Mucosa of descending colon (tissue), 3 donors: ENCODE measurements around the gene LRP1-AS. TPM values are rescaled to one million over a fixed set of nuclear protein-coding genes. Genes with fewer than 3 reads are reported as not detected.
A peak's percentile ranks its signal among the peaks of the same experiment; 100 is the strongest.

Experiments
- ATAC-seq: fragments of 200-7000 bp; cut with Tn5 transposase; one replicate; pipeline ENCODE4 v1.9.1; 2020; ENCODE audit warnings: mild to moderate bottlenecking, moderate library complexity
- DNase-seq, 3 donors: peaks; one replicate each; pipeline ENCODE4 v3.0.0-alpha.2; 2020
- H3K36me3 ChIP-seq: fragments of 200-600 bp; one replicate; pipeline ENCODE4 v1.8.0; 2021; ENCODE audit warnings: low read depth, mild to moderate bottlenecking
- H3K4me1 ChIP-seq: fragments of 200-600 bp; one replicate; pipeline ENCODE4 v1.8.0; 2021; ENCODE audit warnings: low read depth, mild to moderate bottlenecking
- H3K4me3 ChIP-seq: fragments of 200-600 bp; one replicate; pipeline ENCODE4 v1.8.0; 2021; ENCODE audit warnings: mild to moderate bottlenecking
- H3K9me3 ChIP-seq: fragments of 200-600 bp; one replicate; pipeline ENCODE4 v1.8.0; 2021; ENCODE audit warnings: mild to moderate bottlenecking
- intact Hi-C, 2 donors: fragments of 100-400 bp; cut with DNase I in 1 of 2; cut with micrococcal nuclease in 1 of 2; formaldehyde crosslinking; loops; one replicate each; pipeline versions ENCODE4 v1.11.0 to v1.11.1; 2022; cut with DNase I, micrococcal nuclease
- total RNA-seq, 3 donors: library from RNA; stranded (reverse); fragmentation: NEBNext Ultra II Directional in 2 of 3; extraction: Animal tissue kit (Norgen Biotek cat#: 25700) in 2 of 3; gene quantifications; one replicate each; pipeline versions ENCODE4 v1.2.1 to v1.2.4, GENCODE V29; 2021 to 2023
- TF ChIP-seq, protein P1 (sequence below): fragments of 200-600 bp; IDR thresholded peaks from one replicate; pipeline ENCODE4 v1.8.0; 2022; ENCODE audit warnings: antibody characterized with exemption, mild to moderate bottlenecking
- donor health status: DM: no; HTN: no; CAD: no; lungs with moderate emphysema.
- donor health status: DM: no; HTN: no; CAD: no.
- donor health status: DM: no; HTN: yes; CAD: no.

Gene LRP1-AS
- total RNA-seq, 3 donors from 2014 or later, result not detected

DNA sequence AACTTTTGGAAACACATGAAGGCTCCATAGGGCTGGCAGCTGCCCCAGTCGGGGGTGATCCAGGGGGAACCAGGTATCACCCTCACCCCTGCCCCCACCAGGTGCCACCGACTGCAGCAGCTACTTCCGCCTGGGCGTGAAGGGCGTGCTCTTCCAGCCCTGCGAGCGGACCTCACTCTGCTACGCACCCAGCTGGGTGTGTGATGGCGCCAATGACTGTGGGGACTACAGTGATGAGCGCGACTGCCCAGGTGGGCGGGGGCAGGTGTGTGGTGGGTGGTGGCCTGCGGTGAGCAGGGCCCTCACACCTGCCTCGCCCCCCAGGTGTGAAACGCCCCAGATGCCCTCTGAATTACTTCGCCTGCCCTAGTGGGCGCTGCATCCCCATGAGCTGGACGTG, 46.8 kb upstream of the LRP1-AS start:
- no peaks in the 10 kb centered on the region for H3K9me3 ChIP-seq
- H3K4me1 ChIP-seq, result no peaks in the 10 kb centered on the region
- H3K36me3 ChIP-seq, result peaks cover 12% of the 10 kb centered on the region
- DNase-seq, result no peak
- H3K4me3 ChIP-seq, result no peak overlapping the region
- no peak for ATAC-seq
- intact Hi-C loops, result no loop called here
- TF ChIP-seq, protein P1, sequence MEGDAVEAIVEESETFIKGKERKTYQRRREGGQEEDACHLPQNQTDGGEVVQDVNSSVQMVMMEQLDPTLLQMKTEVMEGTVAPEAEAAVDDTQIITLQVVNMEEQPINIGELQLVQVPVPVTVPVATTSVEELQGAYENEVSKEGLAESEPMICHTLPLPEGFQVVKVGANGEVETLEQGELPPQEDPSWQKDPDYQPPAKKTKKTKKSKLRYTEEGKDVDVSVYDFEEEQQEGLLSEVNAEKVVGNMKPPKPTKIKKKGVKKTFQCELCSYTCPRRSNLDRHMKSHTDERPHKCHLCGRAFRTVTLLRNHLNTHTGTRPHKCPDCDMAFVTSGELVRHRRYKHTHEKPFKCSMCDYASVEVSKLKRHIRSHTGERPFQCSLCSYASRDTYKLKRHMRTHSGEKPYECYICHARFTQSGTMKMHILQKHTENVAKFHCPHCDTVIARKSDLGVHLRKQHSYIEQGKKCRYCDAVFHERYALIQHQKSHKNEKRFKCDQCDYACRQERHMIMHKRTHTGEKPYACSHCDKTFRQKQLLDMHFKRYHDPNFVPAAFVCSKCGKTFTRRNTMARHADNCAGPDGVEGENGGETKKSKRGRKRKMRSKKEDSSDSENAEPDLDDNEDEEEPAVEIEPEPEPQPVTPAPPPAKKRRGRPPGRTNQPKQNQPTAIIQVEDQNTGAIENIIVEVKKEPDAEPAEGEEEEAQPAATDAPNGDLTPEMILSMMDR, result no peak

DNA sequence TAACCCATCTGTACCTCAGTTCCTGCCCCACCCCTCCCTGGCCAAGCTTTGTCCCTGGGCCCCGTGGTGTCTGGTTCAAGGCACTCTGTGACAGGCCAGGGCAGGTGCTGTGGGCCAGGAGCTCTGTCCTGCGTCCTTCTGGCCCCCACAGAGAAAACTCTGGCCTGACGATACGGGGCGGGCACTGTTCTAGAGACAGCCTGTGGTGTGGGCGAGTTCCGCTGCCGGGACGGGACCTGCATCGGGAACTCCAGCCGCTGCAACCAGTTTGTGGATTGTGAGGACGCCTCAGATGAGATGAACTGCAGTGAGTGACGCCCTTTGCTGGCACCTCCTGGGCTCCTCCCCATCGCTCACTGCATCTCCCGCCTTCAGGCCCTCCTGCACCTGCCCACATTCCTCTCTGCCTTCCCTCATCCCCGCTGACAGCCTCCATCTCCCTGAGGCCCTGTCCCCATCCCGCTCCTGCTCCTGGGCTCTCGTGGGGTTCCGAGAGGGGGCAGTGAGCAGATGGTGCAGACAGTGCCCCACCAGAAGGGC, 46.4 kb upstream of the LRP1-AS start:
- Histone ChIP-seq H3K36me3 (peaks cover 12% of the 10 kb centered on the region), H3K4me3 (no peak overlapping the region), H3K4me1 (no peaks in the 10 kb centered on the region), H3K9me3 (no peaks in the 10 kb centered on the region)
- DNase-seq, result no peak
- TF ChIP-seq, protein P1, result no peak
- ATAC-seq, result no peak
- intact Hi-C loops, result no loop called here

DNA sequence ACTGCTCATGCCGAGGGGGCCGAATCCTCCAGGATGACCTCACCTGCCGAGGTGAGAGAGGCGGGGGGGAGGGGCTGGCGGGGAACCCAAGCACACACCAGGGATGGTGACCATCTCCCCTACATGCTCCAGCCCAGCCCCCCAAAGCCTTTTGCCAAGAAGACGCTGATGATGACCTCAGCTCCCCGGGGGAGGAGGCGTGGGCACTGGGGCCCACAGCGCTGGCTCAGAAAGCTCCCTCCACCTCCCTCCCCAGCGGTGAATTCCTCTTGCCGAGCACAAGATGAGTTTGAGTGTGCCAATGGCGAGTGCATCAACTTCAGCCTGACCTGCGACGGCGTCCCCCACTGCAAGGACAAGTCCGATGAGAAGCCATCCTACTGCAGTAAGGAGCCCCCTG, 45.5 kb upstream of the LRP1-AS start:
- no peak for ATAC-seq
- H3K4me3 ChIP-seq, result no peak overlapping the region
- H3K9me3 ChIP-seq, result no peaks in the 10 kb centered on the region
- DNase-seq, result peak in 1 of 3 donors; percentile 39
- TF ChIP-seq, protein P1, result no peak
- intact Hi-C loops, result no loop called here
- H3K36me3 ChIP-seq, result peaks cover 12% of the 10 kb centered on the region
- H3K4me1 ChIP-seq, result no peaks in the 10 kb centered on the region

DNA sequence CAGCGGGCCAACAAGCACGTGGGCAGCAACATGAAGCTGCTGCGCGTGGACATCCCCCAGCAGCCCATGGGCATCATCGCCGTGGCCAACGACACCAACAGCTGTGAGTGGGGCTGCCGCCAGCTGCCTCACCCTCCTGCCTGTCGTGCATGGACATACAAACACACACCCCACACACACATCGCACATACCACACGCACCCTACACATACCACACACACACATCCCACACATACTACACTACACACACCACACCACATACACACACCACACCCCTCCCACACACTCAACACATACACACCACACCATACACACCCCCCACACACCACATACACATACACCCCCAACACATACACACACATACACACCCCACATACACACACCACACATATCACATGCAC, 44.0 kb upstream of the LRP1-AS start:
- Histone ChIP-seq H3K36me3 (peaks cover 12% of the 10 kb centered on the region), H3K4me3 (no peak overlapping the region), H3K9me3 (no peaks in the 10 kb centered on the region), H3K4me1 (no peaks in the 10 kb centered on the region)
- ATAC-seq (no peak), DNase-seq (peak in 1 of 3 donors; percentile 43)
- TF ChIP-seq, protein P1, result no peak
- intact Hi-C loops, result no loop called here

DNA sequence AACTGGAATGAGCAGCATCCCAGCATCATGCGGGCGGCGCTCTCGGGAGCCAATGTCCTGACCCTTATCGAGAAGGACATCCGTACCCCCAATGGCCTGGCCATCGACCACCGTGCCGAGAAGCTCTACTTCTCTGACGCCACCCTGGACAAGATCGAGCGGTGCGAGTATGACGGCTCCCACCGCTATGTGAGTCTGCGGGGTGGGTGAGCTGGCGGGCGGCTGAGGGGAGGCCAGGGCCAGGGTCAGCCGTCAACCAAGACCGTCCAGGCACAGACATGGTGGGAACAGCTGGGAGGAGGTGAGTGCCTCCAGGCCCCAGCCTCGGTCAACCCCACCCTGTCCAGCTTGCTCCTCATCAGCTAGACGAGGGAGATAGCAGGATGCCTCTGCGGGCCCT, 43.4 kb upstream of the LRP1-AS start:
- Histone ChIP-seq H3K9me3 (no peaks in the 10 kb centered on the region), H3K4me1 (no peaks in the 10 kb centered on the region), H3K36me3 (peaks cover 15% of the 10 kb centered on the region), H3K4me3 (no peak overlapping the region)
- ATAC-seq (no peak), DNase-seq (peak in 1 of 3 donors; percentile 40)
- intact Hi-C loops, result no loop called here
- TF ChIP-seq, protein P1, result no peak

DNA sequence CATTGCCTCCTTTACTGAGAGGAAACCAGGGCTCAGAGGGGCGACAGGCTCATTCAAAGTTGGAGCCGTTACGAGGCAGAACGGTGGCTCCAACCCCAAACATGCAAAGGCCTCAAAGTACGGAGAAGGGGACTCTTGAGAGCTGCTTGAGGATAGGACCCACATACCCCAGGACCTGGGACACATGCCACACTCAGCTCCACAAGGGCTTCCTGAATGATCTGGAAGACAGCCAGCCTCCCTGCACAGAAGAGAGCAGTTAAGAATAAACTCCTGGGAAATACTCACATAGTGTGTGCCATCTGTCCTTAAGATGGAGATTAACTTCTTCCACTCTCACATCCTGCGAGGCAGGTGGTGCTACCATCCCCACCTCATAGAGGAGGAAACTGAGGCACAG, 42.6 kb upstream of the LRP1-AS start:
- TF ChIP-seq, protein P1, result no peak
- Histone ChIP-seq H3K4me1 (no peaks in the 10 kb centered on the region), H3K9me3 (no peaks in the 10 kb centered on the region), H3K36me3 (peaks cover 15% of the 10 kb centered on the region), H3K4me3 (no peak overlapping the region)
- intact Hi-C loops, result no loop called here
- no peak for DNase-seq
- no peak for ATAC-seq
